ENCODE data around the gene CLDN34. TPM values are rescaled to one million over a fixed set of nuclear protein-coding genes. Genes with fewer than 3 reads are reported as not detected.

CLDN34 gene
- total RNA-seq, 1 experiment from 2014 or later: not detected

- POLR2A ChIA-PET: no interaction called here
- H3K9me3 ChIP-seq: no peaks in the 10 kb centered on the region
- no peak for DNase-seq
- no peaks in the 10 kb centered on the region for H3K27me3 ChIP-seq (replicated peaks; ENCODE audit: control insufficient read depth, insufficient read depth, low read length)
- Mint-ChIP-seq H3K4me1 (ENCODE audit: low read depth, unreplicated experiment) (no peaks in the 10 kb centered on the region), H3K4me3 (ENCODE audit: unreplicated experiment) (no peak overlapping the region), H3K9me3 (ENCODE audit: unreplicated experiment) (no peaks in the 10 kb centered on the region), H3K27ac (ENCODE audit: unreplicated experiment) (no peak overlapping the region), H3K36me3 (ENCODE audit: insufficient read depth, unreplicated experiment) (peaks cover 6% of the 10 kb centered on the region), H3K27me3 (ENCODE audit: insufficient read depth, unreplicated experiment) (no peaks in the 10 kb centered on the region)
- no peaks in the 10 kb centered on the region for H3K36me3 ChIP-seq (ENCODE audit: control insufficient read depth, insufficient read depth, low read length)
- H3K4me3 ChIP-seq (ENCODE audit: low read depth, low read length): no peak overlapping the region
- BruUV-seq (replicated peaks): no TSS peak
- intact Hi-C loops (cut with micrococcal nuclease; ENCODE audit: unreplicated experiment): no loop called here
- TF ChIP-seq CTCF (IDR thresholded peaks at IDR 0.05; ENCODE audit: insufficient read depth in 1 of 2, low read depth in 1 of 2, low read length in 1 of 2, severe bottlenecking in 1 of 2, unreplicated experiment in 1 of 2): no peak
- CTCF ChIA-PET: no interaction called here
- no peaks in the 10 kb centered on the region for H3K4me1 ChIP-seq
Measured at GRCh38 chrX:9927698-9928482, 39.3 kb upstream of the CLDN34 start.

GRCh38 chrX:9935436-9935835, 31.7 kb upstream of the CLDN34 start:
- TF ChIP-seq CTCF (IDR thresholded peaks at IDR 0.05; ENCODE audit: insufficient read depth in 1 of 2, low read depth in 1 of 2, low read length in 1 of 2, severe bottlenecking in 1 of 2, unreplicated experiment in 1 of 2): no peak
- DNase-seq: no peak
- intact Hi-C loops (cut with micrococcal nuclease; ENCODE audit: unreplicated experiment): no loop called here
- no TSS peak for BruUV-seq (replicated peaks)
- H3K4me3 ChIP-seq (ENCODE audit: low read depth, low read length): no peak overlapping the region
- H3K27me3 Mint-ChIP-seq (ENCODE audit: insufficient read depth, unreplicated experiment): no peaks in the 10 kb centered on the region
- H3K4me1 ChIP-seq: no peaks in the 10 kb centered on the region
- ChIA-PET CTCF (no interaction called here), POLR2A (no interaction called here)
- no peaks in the 10 kb centered on the region for H3K4me1 Mint-ChIP-seq (ENCODE audit: low read depth, unreplicated experiment)
- H3K36me3 Mint-ChIP-seq (ENCODE audit: insufficient read depth, unreplicated experiment): peaks cover 22% of the 10 kb centered on the region
- H3K9me3 ChIP-seq: no peaks in the 10 kb centered on the region
- no peak overlapping the region for H3K4me3 Mint-ChIP-seq (ENCODE audit: unreplicated experiment)
- H3K27ac Mint-ChIP-seq (ENCODE audit: unreplicated experiment): no peak overlapping the region
- H3K9me3 Mint-ChIP-seq (ENCODE audit: unreplicated experiment): no peaks in the 10 kb centered on the region
- no peaks in the 10 kb centered on the region for H3K27me3 ChIP-seq (replicated peaks; ENCODE audit: control insufficient read depth, insufficient read depth, low read length)
- no peaks in the 10 kb centered on the region for H3K36me3 ChIP-seq (ENCODE audit: control insufficient read depth, insufficient read depth, low read length)

- Histone ChIP-seq H3K36me3 (ENCODE audit: control insufficient read depth, insufficient read depth, low read length) (no peaks in the 10 kb centered on the region), H3K27me3 (replicated peaks; ENCODE audit: control insufficient read depth, insufficient read depth, low read length) (no peaks in the 10 kb centered on the region), H3K4me1 (no peaks in the 10 kb centered on the region), H3K4me3 (ENCODE audit: low read depth, low read length) (no peak overlapping the region), H3K9me3 (no peaks in the 10 kb centered on the region)
- BruUV-seq (replicated peaks): no TSS peak
- Mint-ChIP-seq H3K4me1 (ENCODE audit: low read depth, unreplicated experiment) (no peaks in the 10 kb centered on the region), H3K4me3 (ENCODE audit: unreplicated experiment) (no peak overlapping the region), H3K9me3 (ENCODE audit: unreplicated experiment) (no peaks in the 10 kb centered on the region), H3K36me3 (ENCODE audit: insufficient read depth, unreplicated experiment) (peaks cover 29% of the 10 kb centered on the region), H3K27me3 (ENCODE audit: insufficient read depth, unreplicated experiment) (no peaks in the 10 kb centered on the region), H3K27ac (ENCODE audit: unreplicated experiment) (no peak overlapping the region)
- no peak for TF ChIP-seq CTCF (IDR thresholded peaks at IDR 0.05; ENCODE audit: insufficient read depth in 1 of 2, low read depth in 1 of 2, low read length in 1 of 2, severe bottlenecking in 1 of 2, unreplicated experiment in 1 of 2)
- CTCF ChIA-PET: no interaction called here
- POLR2A ChIA-PET: no interaction called here
- intact Hi-C loops (cut with micrococcal nuclease; ENCODE audit: unreplicated experiment): no loop called here
- DNase-seq: no peak
Measured at GRCh38 chrX:9937761-9938160, 29.4 kb upstream of the CLDN34 start.

Measured in Caco-2 (cell line).